Activated CD8-positive, alpha-beta T cell treated with anti-CD3 and anti-CD28 coated beads, Interleukin-2, amount 10 ng/mL, durations not matched to agents 7 days and 5 days (primary cell): ENCODE results near the gene GOT1. TPM values are rescaled to one million over a fixed set of nuclear protein-coding genes. Genes with fewer than 3 reads are reported as not detected.

Experiments
- ATAC-seq: fragments of 150-1000 bp; cut with Tn5 transposase; one replicate; pipeline ENCODE4 v1.10.0; 2021; ENCODE audit warnings: moderate library complexity
- CTCF ChIA-PET: fragments of 350-600 bp; sonication (Branson Sonifier 250); formaldehyde crosslinking; loops from one replicate; lab custom pipeline; 2021; ENCODE audit warnings: antibody characterized with exemption; lab: Charles Lee
- POLR2A ChIA-PET: fragments of 350-600 bp; sonication (Branson Sonifier 250); formaldehyde crosslinking; loops from one replicate; lab custom pipeline; 2021; ENCODE audit warnings: antibody characterized with exemption; lab: Charles Lee
- DNase-seq: peaks from one replicate; pipeline ENCODE4 v3.0.0-alpha.2; 2020
- H3K27ac Mint-ChIP-seq: one replicate; pipeline ENCODE4 v1.8.0; 2021; ENCODE audit warnings: mild to moderate bottlenecking, mixed read lengths
- H3K27me3 Mint-ChIP-seq: one replicate; pipeline ENCODE4 v1.8.0; 2021; ENCODE audit warnings: low read depth, mixed read lengths
- H3K36me3 Mint-ChIP-seq: one replicate; pipeline ENCODE4 v1.8.0; 2021; ENCODE audit warnings: low read depth, mixed read lengths
- H3K4me1 Mint-ChIP-seq: one replicate; pipeline ENCODE4 v1.8.0; 2021; ENCODE audit warnings: low read depth, mixed read lengths
- H3K4me3 Mint-ChIP-seq: one replicate; pipeline ENCODE4 v1.8.0; 2021; ENCODE audit warnings: mild to moderate bottlenecking, mixed read lengths
- H3K9me3 Mint-ChIP-seq: one replicate; pipeline ENCODE4 v1.8.0; 2022; ENCODE audit warnings: mixed read lengths; ENCODE audit not compliant: insufficient read depth
- total RNA-seq, 2 experiments: library from RNA; stranded (reverse); gene quantifications; one replicate each; pipeline ENCODE4 v1.2.3, GENCODE V29; 2021

Gene GOT1
- total RNA-seq, 2 experiments from 2014 or later: 31.2 to 37.1 TPM

DNA sequence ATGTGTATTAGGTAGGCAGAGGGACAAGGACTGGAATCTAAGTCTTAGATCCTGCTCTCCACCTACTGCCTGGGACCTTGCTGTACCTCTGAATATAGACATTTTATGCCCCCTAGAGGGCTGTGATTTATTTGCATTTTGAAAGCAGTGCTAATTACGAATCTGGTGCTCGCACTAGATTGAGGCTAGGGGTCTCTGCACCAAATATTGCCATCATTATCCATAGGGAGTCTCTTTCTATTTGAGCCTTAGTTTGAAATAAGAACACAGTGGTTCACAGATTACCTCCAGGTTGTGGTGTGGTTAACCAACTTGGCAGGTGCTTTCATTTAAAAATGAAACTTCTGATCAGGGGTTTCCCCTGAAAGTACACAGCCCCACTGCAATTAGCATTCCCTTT is 59.4 kb downstream of the GOT1 start:
- Mint-ChIP-seq H3K36me3 (no peaks in the 10 kb centered on the region), H3K4me3 (no peak overlapping the region), H3K27ac (no peak overlapping the region), H3K4me1 (peaks cover 11% of the 10 kb centered on the region), H3K27me3 (peaks cover 72% of the 10 kb centered on the region), H3K9me3 (no peaks in the 10 kb centered on the region)
- CTCF ChIA-PET: no interaction called here
- ATAC-seq (peak; percentile 58), DNase-seq (peak; percentile 51)
- POLR2A ChIA-PET: no interaction called here

DNA sequence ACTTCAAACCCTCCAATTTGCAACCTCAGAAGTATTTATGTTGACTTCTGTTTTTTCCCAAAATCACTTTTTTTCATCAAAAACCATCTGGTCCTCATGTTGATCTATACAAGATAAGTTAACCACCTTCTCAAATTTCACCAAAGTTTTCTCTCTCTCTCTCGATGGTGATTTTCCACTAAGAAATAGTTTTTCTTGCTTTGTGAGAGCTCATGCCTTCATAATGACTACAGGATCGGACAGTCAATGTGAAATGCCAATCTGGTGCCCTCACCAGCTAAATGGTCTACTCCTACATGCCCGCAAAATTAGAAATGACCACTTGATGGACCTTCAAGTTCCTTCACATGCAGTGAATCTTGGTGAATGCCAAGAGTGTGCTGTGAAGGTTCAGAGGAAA is 60.9 kb downstream of the GOT1 start:
- no peak for DNase-seq
- Mint-ChIP-seq H3K27ac (no peak overlapping the region), H3K27me3 (peaks cover 75% of the 10 kb centered on the region), H3K36me3 (no peaks in the 10 kb centered on the region), H3K4me3 (no peak overlapping the region), H3K9me3 (no peaks in the 10 kb centered on the region), H3K4me1 (peaks cover 11% of the 10 kb centered on the region)
- no peak for ATAC-seq
- CTCF ChIA-PET: no interaction called here
- POLR2A ChIA-PET: no interaction called here

DNA sequence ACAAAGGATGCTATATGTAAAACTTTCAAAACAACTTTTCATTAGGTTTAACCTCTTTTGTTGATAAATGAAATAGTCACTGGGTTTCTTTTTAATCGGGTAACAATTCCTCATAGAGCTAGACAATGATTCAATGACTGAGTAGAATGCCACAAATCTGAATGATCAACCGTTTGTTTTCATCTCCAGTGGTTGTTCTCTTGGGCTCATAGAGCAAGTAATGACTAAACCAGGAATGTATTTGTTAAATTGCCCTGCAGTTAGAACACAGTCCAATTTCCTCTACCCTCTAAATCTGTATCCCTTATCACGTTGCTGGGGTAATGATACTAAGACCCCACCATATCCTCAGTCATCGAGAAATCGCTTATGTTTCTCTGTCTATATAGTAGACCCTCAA is 61.3 kb downstream of the GOT1 start:
- ChIA-PET CTCF (no interaction called here), POLR2A (no interaction called here)
- peaks cover 11% of the 10 kb centered on the region for H3K4me1 Mint-ChIP-seq
- ATAC-seq (no peak), DNase-seq (no peak)
- peaks cover 73% of the 10 kb centered on the region for H3K27me3 Mint-ChIP-seq
- no peaks in the 10 kb centered on the region for H3K9me3 Mint-ChIP-seq
- H3K27ac Mint-ChIP-seq: no peak overlapping the region
- no peaks in the 10 kb centered on the region for H3K36me3 Mint-ChIP-seq
- no peak overlapping the region for H3K4me3 Mint-ChIP-seq

DNA sequence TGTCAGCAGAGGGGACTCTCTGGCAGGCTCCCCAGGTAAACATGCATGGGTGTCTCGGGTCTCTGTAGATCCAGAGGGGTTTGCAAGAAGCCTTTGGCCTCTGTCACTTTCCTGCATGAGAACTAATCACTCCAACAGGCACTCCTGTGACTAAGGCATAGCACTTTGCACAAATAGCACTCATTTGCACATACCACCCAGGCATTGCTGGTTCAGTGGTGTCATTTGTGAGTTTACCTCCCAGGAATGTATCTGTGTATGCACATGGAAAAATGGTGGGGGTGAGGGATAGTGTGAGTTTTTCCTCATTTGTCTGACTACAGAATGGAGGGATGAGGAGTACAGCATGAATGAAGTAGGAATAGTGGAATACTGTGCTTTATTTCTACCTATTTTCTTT is 61.8 kb downstream of the GOT1 start:
- CTCF ChIA-PET: no interaction called here
- DNase-seq (no peak), ATAC-seq (no peak)
- Mint-ChIP-seq H3K4me3 (no peak overlapping the region), H3K4me1 (peaks cover 11% of the 10 kb centered on the region), H3K27me3 (peaks cover 68% of the 10 kb centered on the region), H3K9me3 (no peaks in the 10 kb centered on the region), H3K36me3 (no peaks in the 10 kb centered on the region), H3K27ac (no peak overlapping the region)
- POLR2A ChIA-PET: no interaction called here

DNA sequence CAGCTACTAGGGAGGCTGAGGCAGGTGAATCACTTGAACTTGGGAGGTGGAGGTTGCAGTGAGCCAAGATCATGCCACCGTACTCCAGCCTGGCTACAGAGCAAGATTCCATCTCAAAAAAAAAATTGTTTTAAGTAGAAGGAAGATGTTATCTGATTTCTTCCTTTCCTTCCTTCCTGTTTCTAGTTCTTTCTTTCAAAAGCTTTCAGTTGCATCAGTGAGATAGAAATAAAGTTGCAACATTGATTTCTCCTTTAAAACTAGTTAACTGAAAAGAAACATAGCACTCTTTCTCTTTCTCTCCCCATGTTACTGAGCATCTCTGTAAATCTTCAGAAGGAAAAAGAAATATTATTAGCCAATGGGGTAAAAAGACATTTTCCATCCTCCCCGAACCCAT is 63.8 kb downstream of the GOT1 start:
- Mint-ChIP-seq H3K4me1 (peaks cover 11% of the 10 kb centered on the region), H3K4me3 (no peak overlapping the region), H3K27me3 (peaks cover 54% of the 10 kb centered on the region), H3K36me3 (no peaks in the 10 kb centered on the region), H3K9me3 (no peaks in the 10 kb centered on the region), H3K27ac (no peak overlapping the region)
- CTCF ChIA-PET: interaction anchor here (1.0 kb wide), 2 partner anchors 26 to 245 kb away, joined by 3 read pairs; no protein-coding TSS in a partner anchor
- ATAC-seq (no peak), DNase-seq (no peak)
- POLR2A ChIA-PET: interaction anchor here (0.6 kb wide), 1 partner anchor 957 kb away, joined by 3 read pairs; no protein-coding TSS in a partner anchor

DNA sequence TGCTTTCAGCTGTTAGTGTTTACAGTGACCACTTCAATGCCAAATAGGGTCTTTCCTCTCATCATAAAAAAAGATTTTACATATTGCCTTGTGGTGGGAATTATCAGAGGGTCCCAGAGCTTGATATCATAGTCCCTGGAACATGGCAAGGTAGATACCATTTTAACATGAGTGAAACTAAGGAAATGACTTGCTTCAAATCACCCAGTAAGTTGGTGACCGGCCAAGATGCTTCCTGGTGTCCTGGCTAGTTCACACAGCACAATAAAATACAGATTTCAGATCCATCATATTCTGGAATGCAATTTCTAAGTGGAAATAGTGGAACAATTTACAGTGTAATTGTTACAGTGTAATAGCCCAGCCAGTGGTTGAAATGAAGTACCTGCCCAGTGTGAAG is 64.7 kb downstream of the GOT1 start:
- no peaks in the 10 kb centered on the region for H3K9me3 Mint-ChIP-seq
- no peaks in the 10 kb centered on the region for H3K36me3 Mint-ChIP-seq
- ATAC-seq (no peak), DNase-seq (no peak)
- POLR2A ChIA-PET: no interaction called here
- CTCF ChIA-PET: no interaction called here
- H3K4me1 Mint-ChIP-seq: peaks cover 1% of the 10 kb centered on the region
- no peak overlapping the region for H3K4me3 Mint-ChIP-seq
- peaks cover 50% of the 10 kb centered on the region for H3K27me3 Mint-ChIP-seq
- H3K27ac Mint-ChIP-seq: no peak overlapping the region

DNA sequence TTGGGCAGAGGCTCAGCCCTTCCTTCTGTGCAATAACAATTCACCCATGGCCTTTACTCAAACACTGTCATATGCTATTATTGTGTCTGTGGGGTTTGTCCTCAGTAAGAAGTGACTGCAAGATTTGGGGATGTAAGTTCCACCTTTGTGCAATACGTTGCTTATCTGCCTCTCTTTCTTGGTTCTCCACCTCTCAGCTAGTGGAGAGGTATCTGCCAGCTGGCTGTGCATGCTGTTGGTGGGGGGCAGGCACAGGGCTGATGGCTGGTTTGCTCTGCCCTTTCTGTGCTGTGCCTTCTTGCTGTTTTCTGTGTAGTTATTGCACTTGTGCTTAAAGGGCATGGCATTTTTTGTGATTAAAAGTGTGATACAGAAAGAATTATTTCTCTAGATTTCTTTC is 65.1 kb downstream of the GOT1 start:
- ATAC-seq (no peak), DNase-seq (no peak)
- Mint-ChIP-seq H3K4me1 (no peaks in the 10 kb centered on the region), H3K27me3 (peaks cover 51% of the 10 kb centered on the region), H3K4me3 (no peak overlapping the region), H3K36me3 (no peaks in the 10 kb centered on the region), H3K9me3 (no peaks in the 10 kb centered on the region), H3K27ac (no peak overlapping the region)
- CTCF ChIA-PET: no interaction called here
- POLR2A ChIA-PET: no interaction called here

DNA sequence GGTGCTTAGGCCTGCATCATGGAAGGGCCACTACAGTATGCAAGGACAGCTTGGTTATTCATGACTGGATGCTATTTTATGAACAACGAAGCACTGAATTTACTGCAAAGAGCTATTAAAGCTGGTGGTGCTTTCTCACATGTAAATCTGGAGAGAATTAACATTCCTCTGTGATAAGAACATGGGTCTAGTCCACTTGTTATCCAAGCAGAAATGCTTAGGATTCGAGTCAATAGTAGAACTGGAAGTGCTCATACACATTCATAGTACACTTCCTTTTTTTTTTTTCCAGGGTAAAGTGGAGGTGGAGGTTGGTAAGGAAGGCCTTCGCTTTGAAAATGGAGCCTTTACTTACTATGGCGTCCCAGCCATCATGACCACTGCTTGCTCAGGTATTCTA is 66.3 kb downstream of the GOT1 start:
- POLR2A ChIA-PET: no interaction called here

DNA sequence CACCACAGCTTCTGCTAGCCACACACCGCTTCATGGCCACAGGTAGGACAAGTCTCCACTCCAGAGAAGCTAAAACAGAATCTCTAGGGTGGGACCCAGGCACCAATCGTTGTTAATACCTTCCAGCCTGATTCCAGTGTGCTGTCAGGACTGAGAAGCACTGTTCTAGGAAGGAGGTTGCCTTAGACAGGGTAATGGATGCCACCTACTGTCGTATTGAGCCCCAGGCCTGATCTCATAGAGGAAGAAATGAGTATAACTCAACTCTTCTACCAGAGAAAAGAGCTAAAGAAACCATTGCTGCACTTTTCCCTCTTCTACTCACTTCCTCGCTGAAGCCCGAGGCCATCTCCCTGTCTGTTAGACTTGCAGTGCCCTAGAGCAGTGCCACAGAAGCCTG is 69.5 kb downstream of the GOT1 start:
- POLR2A ChIA-PET: no interaction called here
- H3K4me3 Mint-ChIP-seq: no peak overlapping the region
- CTCF ChIA-PET: no interaction called here
- H3K27me3 Mint-ChIP-seq: peaks cover 18% of the 10 kb centered on the region
- H3K9me3 Mint-ChIP-seq: no peaks in the 10 kb centered on the region
- no peak overlapping the region for H3K27ac Mint-ChIP-seq
- no peak for ATAC-seq
- H3K36me3 Mint-ChIP-seq: no peaks in the 10 kb centered on the region
- H3K4me1 Mint-ChIP-seq: no peaks in the 10 kb centered on the region
- no peak for DNase-seq

More for the DNA sequence above, 66.3 kb downstream of the GOT1 start:
- Mint-ChIP-seq H3K4me3 (no peak overlapping the region), H3K27ac (no peak overlapping the region), H3K27me3 (peaks cover 44% of the 10 kb centered on the region), H3K36me3 (no peaks in the 10 kb centered on the region), H3K4me1 (no peaks in the 10 kb centered on the region), H3K9me3 (no peaks in the 10 kb centered on the region)
- DNase-seq (no peak), ATAC-seq (no peak)
- CTCF ChIA-PET: no interaction called here

DNA sequence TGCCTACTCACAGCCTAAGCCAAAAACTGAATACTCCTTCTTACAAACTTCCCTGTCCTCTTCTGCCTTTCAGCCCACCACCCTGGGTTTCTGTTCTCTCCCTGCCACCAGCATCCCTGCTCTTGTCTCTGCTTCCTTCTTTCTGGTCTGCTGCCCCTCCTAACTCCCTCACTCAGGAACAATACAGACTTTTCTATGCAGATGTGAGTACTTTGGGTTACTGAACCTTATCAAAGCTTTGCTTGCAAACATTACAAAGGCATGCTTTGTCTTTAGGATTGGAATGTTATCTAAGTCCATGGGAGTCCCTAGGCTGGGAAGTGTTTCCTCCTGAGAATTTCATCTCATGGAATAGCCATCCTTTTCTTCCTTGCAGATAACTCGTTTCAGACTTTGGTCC is 72.3 kb downstream of the GOT1 start:
- Mint-ChIP-seq H3K4me1 (no peaks in the 10 kb centered on the region), H3K4me3 (no peak overlapping the region), H3K9me3 (no peaks in the 10 kb centered on the region), H3K36me3 (no peaks in the 10 kb centered on the region), H3K27me3 (peaks cover 13% of the 10 kb centered on the region), H3K27ac (no peak overlapping the region)
- DNase-seq (no peak), ATAC-seq (no peak)
- POLR2A ChIA-PET: no interaction called here
- CTCF ChIA-PET: no interaction called here

DNA sequence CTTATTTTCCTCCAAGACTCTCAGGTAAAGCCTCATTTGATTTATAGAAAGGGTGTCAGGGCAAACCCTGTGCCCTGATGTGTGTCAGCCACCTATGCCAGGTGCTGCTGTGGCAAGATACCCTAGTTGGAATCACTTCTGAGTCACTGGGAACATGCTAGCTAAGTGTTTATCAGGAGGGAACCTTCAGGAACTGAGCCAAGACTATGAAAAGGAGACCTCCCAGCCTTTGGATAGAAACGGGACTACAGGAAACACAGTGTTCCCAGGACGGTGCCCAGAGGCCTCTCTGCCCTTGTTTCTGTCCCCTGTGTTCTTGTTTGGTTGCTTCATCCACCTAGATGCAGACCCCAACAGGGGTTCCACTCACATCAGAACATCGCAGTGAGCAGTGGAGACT is 72.7 kb downstream of the GOT1 start:
- Mint-ChIP-seq H3K36me3 (no peaks in the 10 kb centered on the region), H3K4me1 (no peaks in the 10 kb centered on the region), H3K27ac (no peak overlapping the region), H3K27me3 (peaks cover 12% of the 10 kb centered on the region), H3K4me3 (no peak overlapping the region), H3K9me3 (no peaks in the 10 kb centered on the region)
- ChIA-PET POLR2A (no interaction called here), CTCF (no interaction called here)
- ATAC-seq: no peak
- DNase-seq: no peak

DNA sequence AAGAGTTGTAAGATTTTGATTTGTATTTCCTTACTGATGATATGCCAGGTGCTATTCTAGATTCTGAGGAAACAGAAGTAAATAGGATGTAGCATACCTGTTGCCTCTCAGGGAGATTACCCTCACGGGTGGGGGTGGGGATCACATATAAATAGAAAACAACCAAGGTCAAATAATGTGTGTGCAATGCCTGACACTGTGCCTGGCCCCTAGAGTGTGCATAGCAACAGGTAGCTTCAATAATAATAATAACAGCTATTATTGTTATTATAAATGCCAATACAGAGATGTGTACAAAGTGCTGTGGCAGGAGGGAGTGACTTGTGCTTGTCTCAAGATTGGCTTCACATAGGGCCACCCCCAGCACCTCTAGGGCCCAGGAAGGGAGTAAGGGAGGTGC is 77.2 kb downstream of the GOT1 start:
- ChIA-PET CTCF (no interaction called here), POLR2A (no interaction called here)
- ATAC-seq: no peak
- Mint-ChIP-seq H3K4me3 (no peak overlapping the region), H3K36me3 (no peaks in the 10 kb centered on the region), H3K27me3 (peaks cover 8% of the 10 kb centered on the region), H3K9me3 (no peaks in the 10 kb centered on the region), H3K4me1 (no peaks in the 10 kb centered on the region), H3K27ac (no peak overlapping the region)
- no peak for DNase-seq

DNA sequence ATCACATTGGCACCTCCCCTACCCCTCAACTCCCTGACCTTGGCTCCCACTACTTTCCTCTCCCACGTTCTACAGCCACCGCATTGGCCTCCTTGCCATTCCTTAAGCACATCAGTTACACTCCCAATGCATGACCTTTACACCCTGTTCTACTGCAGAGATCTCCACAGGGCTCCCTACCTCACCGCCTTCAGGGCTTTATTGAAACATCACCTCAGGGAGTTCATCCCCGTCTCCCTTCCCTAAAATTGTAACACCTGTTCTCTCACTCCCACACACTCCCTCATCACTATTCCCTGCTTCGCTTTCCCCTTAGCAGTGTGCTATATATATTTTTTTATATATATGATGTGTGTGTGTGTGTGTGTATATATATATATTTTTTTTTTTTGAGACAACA is 82.8 kb downstream of the GOT1 start:
- ATAC-seq: no peak
- ChIA-PET POLR2A (no interaction called here), CTCF (no interaction called here)
- DNase-seq: no peak
- Mint-ChIP-seq H3K9me3 (no peaks in the 10 kb centered on the region), H3K4me1 (no peaks in the 10 kb centered on the region), H3K27ac (no peak overlapping the region), H3K36me3 (no peaks in the 10 kb centered on the region), H3K4me3 (no peak overlapping the region), H3K27me3 (peaks cover 4% of the 10 kb centered on the region)
